NCI-H2107 treated with DMSO at 0.1 percent for 48 hours (cell line): ENCODE data around the gene PITPNC1.
"Not testable (repeated sequence)": the region's sequence is repeated elsewhere in the genome, so short reads cannot be mapped to it uniquely, and the experiment has no call there.

Experiments
- DNase-seq: peaks from one replicate; lab custom pipeline; 2025; ENCODE audit not compliant: unreplicated experiment; lab: John Stamatoyannopoulos, UW

Gene PITPNC1

DNA sequence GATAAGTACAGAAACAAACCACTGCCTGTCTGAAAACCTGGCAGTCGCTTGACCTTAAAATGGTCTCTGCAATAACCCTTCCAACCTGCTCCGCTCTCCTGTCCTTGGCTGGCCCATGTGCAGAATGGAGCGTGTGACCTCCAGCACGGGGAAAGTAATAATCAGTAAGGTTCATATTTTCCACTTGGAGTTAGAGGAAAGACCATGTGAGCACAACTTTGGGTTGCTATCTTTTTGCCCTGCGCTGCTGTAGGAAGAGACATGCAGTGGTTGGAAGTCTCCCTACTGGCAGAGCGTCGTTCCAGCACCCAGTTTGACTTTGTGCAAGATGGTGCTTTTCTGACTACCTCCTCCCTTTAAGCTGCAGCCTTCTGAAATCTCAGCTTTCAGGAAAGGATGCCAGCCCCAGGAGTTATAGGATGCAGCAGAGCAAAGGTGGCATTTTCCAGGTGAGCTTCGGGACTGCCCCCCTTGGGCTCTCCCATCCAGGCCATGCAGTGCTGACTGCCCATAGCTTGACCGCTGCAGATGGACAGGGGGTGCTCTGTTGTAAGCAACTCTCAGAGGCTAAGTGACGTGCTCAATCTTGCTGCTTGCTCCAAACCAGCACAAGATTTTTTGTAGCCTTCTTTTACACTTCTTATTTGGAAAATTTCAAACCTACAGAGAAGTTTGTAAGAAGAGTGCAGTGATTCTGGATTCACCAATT is 230.0 kb downstream of the PITPNC1 start:
- no peak for DNase-seq

DNA sequence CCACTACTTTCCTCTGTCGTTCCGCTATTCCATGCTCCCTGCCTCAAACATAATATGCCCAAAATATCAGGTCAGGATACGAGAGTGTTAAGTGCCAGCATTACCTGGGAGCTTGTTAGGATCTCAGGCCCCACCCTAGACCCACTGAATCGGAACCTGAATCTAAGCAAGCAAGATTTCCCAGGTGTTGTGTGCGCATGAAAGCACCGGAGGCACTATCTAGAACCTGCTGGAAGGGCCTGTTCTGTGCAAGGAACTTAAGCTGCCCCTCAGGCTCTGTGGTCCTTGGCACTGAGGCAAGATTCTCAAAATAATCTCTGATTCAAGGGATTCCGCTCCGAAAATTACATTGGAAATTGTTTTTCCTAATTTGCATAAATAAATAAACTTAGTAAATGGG is 233.0 kb downstream of the PITPNC1 start:
- DNase-seq: no peak

DNA sequence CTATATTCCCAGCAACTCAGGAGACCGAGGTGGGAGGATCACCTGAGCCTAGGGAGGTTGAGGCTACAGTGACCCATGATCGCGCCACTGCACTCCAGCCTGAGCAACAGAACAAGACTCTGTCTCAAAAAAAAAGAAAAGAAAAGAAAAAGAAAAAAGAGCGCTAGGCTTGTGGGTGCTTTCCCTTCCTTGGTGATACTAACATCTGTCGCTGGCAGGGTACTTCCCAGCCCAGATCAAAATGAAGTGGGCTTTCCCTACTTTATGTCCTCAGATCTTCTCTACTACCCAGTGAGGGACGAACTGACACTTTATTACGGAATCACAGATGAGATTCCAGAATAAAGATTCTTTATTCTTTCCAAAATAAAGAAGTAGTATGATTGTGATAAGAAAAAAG is 236.9 kb downstream of the PITPNC1 start:
- DNase-seq: no peak

DNA sequence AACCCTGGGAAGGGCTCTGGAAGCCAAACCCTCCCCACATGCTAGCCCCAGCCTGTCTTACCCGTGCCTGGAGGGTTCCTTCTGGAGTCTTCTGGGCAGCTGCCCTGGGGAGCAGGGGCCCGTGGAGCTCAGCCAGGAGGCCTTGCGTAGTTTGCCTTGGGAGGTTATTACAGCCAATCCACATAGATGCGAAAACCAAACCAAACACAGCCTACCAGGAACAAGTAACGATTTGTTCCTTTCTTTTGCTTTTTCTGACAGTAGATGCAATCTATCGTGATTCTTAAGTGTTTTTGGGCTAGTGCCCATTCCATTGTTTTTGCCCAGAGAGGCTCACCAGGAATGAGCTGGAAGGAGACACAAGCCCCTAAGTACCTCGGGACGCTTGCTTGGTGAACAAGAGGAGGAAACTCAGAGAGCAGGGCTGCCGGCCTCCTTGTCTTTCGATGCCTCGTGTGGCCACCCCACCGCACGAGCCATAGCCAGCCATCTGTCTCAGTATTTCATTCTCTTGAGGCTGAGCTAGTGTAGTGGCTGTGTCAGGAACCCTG is 238.0 kb downstream of the PITPNC1 start:
- DNase-seq: no peak

DNA sequence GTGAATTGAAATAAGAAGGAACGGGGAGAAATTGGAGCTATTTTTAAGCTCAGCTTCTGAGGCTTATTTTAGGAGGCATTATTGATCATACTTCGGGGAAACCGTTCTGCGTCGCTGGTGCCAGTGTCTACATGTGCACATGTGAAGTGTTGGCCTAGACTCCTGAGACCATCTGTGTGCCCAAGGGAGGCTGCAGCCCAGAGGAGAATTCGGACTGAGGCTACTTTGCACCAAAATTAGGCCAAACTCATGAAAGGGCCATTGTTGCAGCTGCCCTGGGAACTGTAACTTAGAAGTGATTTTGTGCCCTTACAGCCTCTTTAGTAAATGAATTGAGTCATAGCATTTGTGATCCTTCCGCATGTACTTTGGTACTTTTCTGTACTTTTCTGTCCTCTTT is 238.7 kb downstream of the PITPNC1 start:
- DNase-seq: no peak

DNA sequence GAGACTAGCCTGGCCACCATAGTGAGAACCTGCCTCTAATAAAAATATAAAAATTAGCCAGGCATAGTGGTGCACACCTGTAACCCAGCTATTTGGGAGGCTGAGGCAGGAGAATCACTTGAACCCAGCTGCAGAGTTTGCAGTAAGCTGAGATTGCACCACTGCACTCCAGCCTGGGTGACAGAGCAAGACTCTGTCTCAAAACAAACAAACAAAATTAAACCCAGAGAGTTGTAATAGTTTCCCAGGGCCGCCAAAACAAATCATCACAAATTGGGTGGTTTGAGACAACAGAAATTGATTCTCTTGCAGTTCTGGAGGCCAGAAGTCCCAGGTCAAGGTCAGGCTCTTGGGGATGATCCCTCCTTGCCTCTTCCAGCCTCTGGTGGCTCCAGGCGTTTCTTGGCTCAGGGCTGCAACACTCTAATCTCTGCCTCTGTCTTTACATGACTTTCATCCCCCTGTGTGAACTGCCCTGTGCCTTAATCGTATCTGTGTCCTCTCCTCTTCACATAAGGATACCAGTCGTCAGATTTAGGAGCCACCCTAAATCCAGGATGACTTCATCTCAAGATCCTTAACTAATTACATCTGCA is 240.3 kb downstream of the PITPNC1 start:
- DNase-seq: no peak

- DNase-seq: no peak
Observed at GRCh38 chr17:67619555-67619954, 242.5 kb downstream of the PITPNC1 start.

DNA sequence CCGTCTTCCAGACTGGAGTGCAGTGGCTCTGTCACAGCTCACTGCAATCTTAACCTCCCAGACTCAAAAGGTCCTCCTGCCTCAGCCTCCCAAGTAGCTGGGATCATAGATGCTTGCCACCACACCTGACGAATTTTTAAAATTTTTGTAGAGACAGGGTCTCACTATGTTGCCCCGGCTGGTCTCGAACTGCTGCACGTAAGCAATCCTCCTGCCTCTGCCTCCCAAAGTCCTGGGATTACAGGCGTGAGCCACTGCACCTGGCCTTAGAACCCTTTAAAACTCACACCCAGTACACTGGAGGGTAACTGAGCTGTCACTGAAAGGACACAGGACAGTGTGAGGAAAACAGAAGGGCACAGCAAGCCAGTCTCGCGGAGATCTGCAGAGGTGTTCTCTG is 243.0 kb downstream of the PITPNC1 start:
- no peak for DNase-seq

- no peak for DNase-seq
Observed at GRCh38 chr17:67620636-67621035, 243.6 kb downstream of the PITPNC1 start.

- no peak for DNase-seq
Observed at GRCh38 chr17:67623767-67624166, 246.7 kb downstream of the PITPNC1 start.

- DNase-seq: peak; percentile 80
Observed at GRCh38 chr17:67624886-67625656, 248.0 kb downstream of the PITPNC1 start.

DNA sequence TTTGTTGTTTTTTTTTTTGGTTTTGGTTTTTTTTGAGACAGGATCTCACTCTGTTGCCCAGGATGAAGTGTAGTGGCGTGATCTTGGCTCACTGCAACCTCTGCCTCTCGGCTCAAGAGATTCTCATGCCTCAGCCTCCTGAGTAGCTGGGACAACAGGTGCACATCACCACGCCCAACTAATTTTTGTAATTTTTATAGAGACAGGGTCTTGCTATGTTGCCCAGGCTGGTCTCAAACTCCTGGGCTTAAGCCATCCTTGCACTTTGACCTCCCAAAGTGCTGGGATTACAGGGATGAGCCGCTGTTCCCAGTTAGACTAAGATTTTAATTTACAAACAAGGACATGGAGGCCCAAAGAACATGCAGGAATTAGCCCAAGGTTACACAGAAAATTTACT is 248.9 kb downstream of the PITPNC1 start:
- no peak for DNase-seq

GRCh38 chr17:67628580-67629013 is 251.5 kb downstream of the PITPNC1 start:
- DNase-seq: no peak

GRCh38 chr17:67629971-67630320 is 252.9 kb downstream of the PITPNC1 start:
- DNase-seq: peak; percentile 75

DNA sequence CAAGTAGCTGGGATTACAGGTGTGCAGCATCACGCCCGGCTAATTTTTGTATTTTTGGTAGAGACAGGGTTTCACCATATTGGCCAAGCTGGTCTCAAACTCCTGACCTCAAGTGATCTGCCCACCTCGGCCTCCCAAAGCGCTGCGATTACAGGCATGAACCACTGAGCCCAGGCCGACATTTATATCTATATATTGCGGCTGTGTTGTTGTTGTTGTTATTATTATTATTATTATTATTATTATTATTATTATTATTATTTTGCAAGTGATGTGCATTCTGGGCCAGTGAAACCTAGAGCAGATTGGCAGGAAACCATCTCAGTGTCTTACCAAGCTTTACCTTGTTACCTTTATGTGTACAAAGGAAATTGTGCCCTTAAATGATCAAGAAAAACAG is 253.8 kb downstream of the PITPNC1 start:
- DNase-seq: not testable (repeated sequence)

DNA sequence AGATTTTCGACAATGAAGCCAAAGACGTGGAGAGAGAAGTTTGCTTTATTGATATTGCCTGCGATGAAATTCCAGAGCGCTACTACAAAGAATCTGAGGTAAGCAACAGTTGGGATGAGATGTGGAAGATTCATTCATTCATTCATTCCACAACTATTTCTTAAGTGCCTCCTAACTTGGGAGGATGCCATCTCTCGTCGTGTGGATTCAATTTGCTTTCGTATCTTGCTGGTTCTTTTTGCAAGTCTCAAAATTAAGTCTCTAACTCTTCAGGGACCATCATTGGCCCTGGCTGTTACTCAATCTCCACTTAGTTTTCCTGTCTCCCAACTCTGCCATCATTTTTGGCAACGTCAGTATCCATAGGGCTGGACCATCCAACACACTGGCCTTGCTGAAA is 255.1 kb downstream of the PITPNC1 start:
- no peak for DNase-seq

DNA sequence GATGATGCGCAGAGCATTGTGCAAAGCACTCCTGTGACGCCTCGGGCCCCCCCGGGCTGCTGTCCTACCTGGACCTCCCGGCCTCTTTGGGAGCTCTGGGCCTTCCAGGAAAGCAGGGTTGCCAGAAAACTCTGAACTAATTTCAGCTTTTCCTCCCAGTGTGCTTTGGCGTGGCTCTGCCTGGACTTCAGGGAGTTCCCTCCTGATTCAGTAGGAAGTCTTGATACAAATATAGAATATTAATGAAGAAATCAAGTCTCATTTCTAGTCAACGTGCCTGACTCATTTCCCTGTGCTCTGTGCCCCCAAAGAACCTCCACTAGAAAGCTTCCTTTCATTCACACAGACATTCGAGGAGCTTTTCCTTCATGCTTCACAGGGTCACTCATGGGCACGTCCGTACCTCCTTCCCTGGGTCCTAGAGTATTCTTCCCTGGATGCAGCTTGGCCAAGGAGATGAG is 256.7 kb downstream of the PITPNC1 start:
- no peak for DNase-seq

- DNase-seq: no peak
Observed at GRCh38 chr17:67635681-67636080, 258.6 kb downstream of the PITPNC1 start.

DNA sequence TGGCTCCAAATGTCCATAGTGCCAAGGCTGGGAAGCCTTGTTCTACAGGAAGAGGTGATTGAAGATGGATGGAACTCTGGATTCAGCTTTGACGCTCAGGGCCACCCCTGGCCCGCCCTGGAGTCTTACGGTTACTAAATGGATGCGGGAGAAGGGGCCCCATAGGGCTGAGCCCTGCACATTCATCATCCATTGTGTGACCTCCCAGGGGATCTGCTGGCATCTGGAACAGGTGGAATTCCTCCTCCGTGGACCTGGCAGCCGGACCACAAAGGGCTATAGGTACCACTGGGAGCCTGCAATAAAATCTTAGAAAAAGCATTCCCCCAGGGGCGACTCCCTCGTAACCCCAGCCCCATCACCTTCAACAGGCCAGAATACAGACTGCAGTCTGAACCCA is 259.2 kb downstream of the PITPNC1 start:
- peak; percentile 15 for DNase-seq

- no peak for DNase-seq
Observed at GRCh38 chr17:67636834-67637520, 259.9 kb downstream of the PITPNC1 start.

DNA sequence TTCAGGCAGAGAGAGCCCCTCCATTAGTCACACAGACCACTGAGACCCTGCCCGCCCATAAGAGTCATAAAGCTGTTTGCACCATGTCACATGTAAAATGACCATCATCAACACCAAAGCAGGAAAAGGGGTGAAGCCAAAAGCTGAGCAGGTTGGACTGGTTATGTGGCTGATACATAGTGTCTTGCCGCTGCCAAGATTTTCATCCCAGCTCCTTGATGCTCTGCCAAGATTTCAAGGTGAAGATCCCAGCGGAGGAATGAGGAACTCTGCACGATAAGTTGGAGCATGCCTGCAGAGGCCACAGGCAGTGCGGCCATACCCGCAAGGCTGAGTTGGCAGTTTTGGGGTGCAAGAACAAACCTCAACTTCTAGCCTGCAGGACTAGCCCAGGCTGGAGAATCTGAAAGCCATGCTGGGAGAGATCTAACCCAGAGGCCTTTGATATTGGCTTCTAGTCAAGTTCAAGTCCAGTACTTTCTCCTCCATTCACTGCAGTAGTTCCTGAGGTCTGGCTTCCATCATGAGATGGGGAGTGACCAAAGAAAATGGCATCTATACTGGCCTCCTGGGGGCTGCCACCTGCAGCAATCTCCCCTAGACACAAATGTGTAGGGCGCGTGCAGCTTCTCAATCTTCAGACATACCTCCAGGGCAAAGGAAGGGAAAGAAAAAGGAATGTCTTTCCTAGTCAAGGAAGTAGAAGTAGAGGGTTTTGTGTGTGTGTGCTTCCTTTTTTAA is 261.0 kb downstream of the PITPNC1 start:
- DNase-seq: no peak
